Raji (cell line): Measurements from ENCODE around the gene NDUFV3.

ENCODE experiments used
- POLR2A ChIP-seq: IDR thresholded peaks from 2 replicates; pipeline ENCODE4 v1.6.1; 2011; ENCODE audit warnings: low read depth, low read length, control low read depth; ENCODE audit not compliant: insufficient read depth

NDUFV3 gene

GRCh38 chr21:42864815-42865775 lies 28.0 kb upstream of the NDUFV3 start:
- TF ChIP-seq POLR2A = no peak

GRCh38 chr21:42865776-42866160 lies 27.3 kb upstream of the NDUFV3 start:
- no peak for TF ChIP-seq POLR2A

GRCh38 chr21:42868196-42868595 lies 24.9 kb upstream of the NDUFV3 start:
- no peak for TF ChIP-seq POLR2A

- no peak for TF ChIP-seq POLR2A
These were observed 20.0 kb upstream of the NDUFV3 start for GRCh38 chr21:42873096-42873495.

GRCh38 chr21:42878678-42878992 lies 14.5 kb upstream of the NDUFV3 start:
- TF ChIP-seq POLR2A = no peak

- peak; percentile 99 for TF ChIP-seq POLR2A
These were observed 13.9 kb upstream of the NDUFV3 start, which contains the start of gene WDR4 for GRCh38 chr21:42878993-42879787. Gene WDR4, minus strand, starts transcription at chr21:42879539. Its CDS starts 44 bp downstream, at chr21:42879495.

- no peak for TF ChIP-seq POLR2A
These were observed 12.8 kb upstream of the NDUFV3 start for GRCh38 chr21:42880352-42880751.

- no peak for TF ChIP-seq POLR2A
These were observed 9.2 kb upstream of the NDUFV3 start for GRCh38 chr21:42883921-42884320.

- no peak for TF ChIP-seq POLR2A
These were observed 5.8 kb upstream of the NDUFV3 start for GRCh38 chr21:42887326-42887725.

GRCh38 chr21:42892582-42892930 lies 553 bp upstream of the NDUFV3 start:
- no peak for TF ChIP-seq POLR2A

GRCh38 chr21:42900446-42900845 lies 7.3 kb downstream of the NDUFV3 start:
- no peak for TF ChIP-seq POLR2A

- no peak for TF ChIP-seq POLR2A
These were observed 10.7 kb downstream of the NDUFV3 start for GRCh38 chr21:42903817-42904216.

GRCh38 chr21:42905195-42905594 lies 12.1 kb downstream of the NDUFV3 start:
- TF ChIP-seq POLR2A = no peak

GRCh38 chr21:42906233-42906632 lies 13.1 kb downstream of the NDUFV3 start:
- TF ChIP-seq POLR2A = no peak

GRCh38 chr21:42913476-42913875 lies 20.4 kb downstream of the NDUFV3 start:
- no peak for TF ChIP-seq POLR2A

GRCh38 chr21:42918291-42918690 lies 25.2 kb downstream of the NDUFV3 start:
- TF ChIP-seq POLR2A = no peak
